Esophagus (tissue), 2 donors: ENCODE results near the gene CHRM2. TPM values are rescaled to one million over a fixed set of nuclear protein-coding genes. Genes with fewer than 3 reads are reported as not detected.

Source experiments
- H3K27ac ChIP-seq, 2 donors: one replicate each; pipeline ENCODE4 v1.5.1; 2013; ENCODE audit warnings: low read depth in 2 of 2, mild to moderate bottlenecking in 2 of 2, inconsistent platforms in 1 of 2, low read length in 1 of 2, moderate library complexity in 1 of 2
- H3K27me3 ChIP-seq, 2 donors: one replicate each; pipeline ENCODE4 v1.6.1; 2013; ENCODE audit warnings: low read length in 2 of 2, control low read depth in 1 of 2, mild to moderate bottlenecking in 1 of 2; ENCODE audit not compliant: insufficient read depth in 2 of 2, control insufficient read depth in 1 of 2
- H3K36me3 ChIP-seq, 2 donors: one replicate each; pipeline ENCODE4 v1.6.1; 2013; ENCODE audit warnings: low read length in 1 of 2; ENCODE audit not compliant: control insufficient read depth in 2 of 2, insufficient read depth in 2 of 2
- H3K4me1 ChIP-seq, 2 donors: one replicate each; pipeline ENCODE4 v1.6.1; 2013; ENCODE audit warnings: low read length in 1 of 2; ENCODE audit not compliant: control insufficient read depth in 2 of 2, insufficient read depth in 2 of 2
- H3K4me3 ChIP-seq, 2 donors: one replicate each; pipeline ENCODE4 v1.5.1; 2013; ENCODE audit warnings: low read length in 2 of 2, mild to moderate bottlenecking in 2 of 2, low read depth in 1 of 2, moderate library complexity in 1 of 2
- H3K9me3 ChIP-seq, 2 donors: one replicate each; pipeline ENCODE4 v1.6.1; 2013; ENCODE audit warnings: mild to moderate bottlenecking in 2 of 2, low read depth in 1 of 2, low read length in 1 of 2, moderate library complexity in 1 of 2; ENCODE audit not compliant: control insufficient read depth in 2 of 2, insufficient read depth in 1 of 2
- WGBS, 2 donors: extraction: QIAGEN DNeasy Blood & Tissue Kit; methylation state at CpG; one replicate each; pipeline ENCODE4 v1.1.7; 2013; 5-methylcytosine and 5-hydroxymethylcytosine counted together
- polyA plus RNA-seq, 2 donors: library from polyadenylated mRNA; stranded (reverse); fragments of 200-250 nt; gene quantifications; one replicate each; pipeline ENCODE4 v1.2.3, GENCODE V29; 2013
- donor health status: healthy with polysubstance abuse.
- donor health status: Bipolar disorder and iron deficiency.

The CHRM2 gene
- polyA plus RNA-seq, 2 donors, result 0.04 to 0.12 TPM

GRCh38 chr7:136869001-136869961 lies 829 bp downstream of the CHRM2 start:
- WGBS, 2 donors, result 4% methylated on average over 62 to 65 of the region's 65 CpGs
- Histone ChIP-seq H3K4me1 (peaks cover 3 to 6% of the 10 kb centered on the region in 2 donors), H3K27me3 (peaks cover 0 to 15% of the 10 kb centered on the region in 2 donors), H3K36me3 (no peaks in the 10 kb centered on the region), H3K27ac (no peak overlapping the region), H3K4me3 (peak overlapping the region in 1 of 2 donors; percentile 0), H3K9me3 (no peaks in the 10 kb centered on the region)

GRCh38 chr7:136869991-136870865 lies 1.8 kb downstream of the CHRM2 start:
- H3K4me3 ChIP-seq, result peak overlapping the region; percentile 2 to 7
- WGBS, 2 donors, result 3 to 5% methylated on average over 54 of the region's 54 CpGs
- H3K4me1 ChIP-seq, result peaks cover 3 to 6% of the 10 kb centered on the region in 2 donors
- H3K27ac ChIP-seq, result no peak overlapping the region
- H3K27me3 ChIP-seq, result peaks cover 0 to 15% of the 10 kb centered on the region in 2 donors
- H3K9me3 ChIP-seq, result no peaks in the 10 kb centered on the region
- no peaks in the 10 kb centered on the region for H3K36me3 ChIP-seq

GRCh38 chr7:136870866-136871487 lies 2.5 kb downstream of the CHRM2 start:
- no peaks in the 10 kb centered on the region for H3K9me3 ChIP-seq
- peak overlapping the region; percentile 7 to 23 for H3K4me3 ChIP-seq
- H3K27me3 ChIP-seq, result peaks cover 0 to 15% of the 10 kb centered on the region in 2 donors
- no peaks in the 10 kb centered on the region for H3K36me3 ChIP-seq
- H3K4me1 ChIP-seq, result peaks cover 3 to 6% of the 10 kb centered on the region in 2 donors
- H3K27ac ChIP-seq, result no peak overlapping the region
- WGBS, 2 donors, result 3 to 4% methylated on average over 41 of the region's 41 CpGs

GRCh38 chr7:136874393-136875032 lies 6.1 kb downstream of the CHRM2 start:
- H3K36me3 ChIP-seq, result no peaks in the 10 kb centered on the region
- H3K27me3 ChIP-seq, result peaks cover 0 to 13% of the 10 kb centered on the region in 2 donors
- H3K27ac ChIP-seq, result no peak overlapping the region
- no peaks in the 10 kb centered on the region for H3K9me3 ChIP-seq
- peaks cover 0 to 6% of the 10 kb centered on the region in 2 donors for H3K4me1 ChIP-seq
- no peak overlapping the region for H3K4me3 ChIP-seq
- 28 to 32% methylated on average over 2 of the region's 2 CpGs for WGBS, 2 donors

GRCh38 chr7:136877509-136877908 lies 9.1 kb downstream of the CHRM2 start:
- Histone ChIP-seq H3K27me3 (no peaks in the 10 kb centered on the region), H3K4me3 (no peak overlapping the region), H3K27ac (no peak overlapping the region), H3K9me3 (no peaks in the 10 kb centered on the region), H3K4me1 (no peaks in the 10 kb centered on the region), H3K36me3 (no peaks in the 10 kb centered on the region)
- 77 to 89% methylated on average over 1 of the region's 1 CpG for WGBS, 2 donors

GRCh38 chr7:136877990-136878389 lies 9.5 kb downstream of the CHRM2 start:
- no peaks in the 10 kb centered on the region for H3K4me1 ChIP-seq
- no peak overlapping the region for H3K27ac ChIP-seq
- H3K27me3 ChIP-seq, result no peaks in the 10 kb centered on the region
- no peaks in the 10 kb centered on the region for H3K9me3 ChIP-seq
- 64 to 67% methylated on average over 2 of the region's 2 CpGs for WGBS, 2 donors
- no peak overlapping the region for H3K4me3 ChIP-seq
- no peaks in the 10 kb centered on the region for H3K36me3 ChIP-seq

GRCh38 chr7:136878878-136879277 lies 10.4 kb downstream of the CHRM2 start:
- Histone ChIP-seq H3K4me3 (no peak overlapping the region), H3K36me3 (no peaks in the 10 kb centered on the region), H3K4me1 (no peaks in the 10 kb centered on the region), H3K27me3 (no peaks in the 10 kb centered on the region), H3K27ac (no peak overlapping the region), H3K9me3 (no peaks in the 10 kb centered on the region)
- WGBS, 2 donors, result 27 to 30% methylated on average over 1 of the region's 1 CpG

- H3K27me3 ChIP-seq, result no peaks in the 10 kb centered on the region
- H3K4me3 ChIP-seq, result no peak overlapping the region
- no peaks in the 10 kb centered on the region for H3K36me3 ChIP-seq
- H3K9me3 ChIP-seq, result no peaks in the 10 kb centered on the region
- WGBS, 2 donors, result 84 to 85% methylated on average over 3 of the region's 3 CpGs
- no peak overlapping the region for H3K27ac ChIP-seq
- H3K4me1 ChIP-seq, result no peaks in the 10 kb centered on the region
These were observed 14.6 kb downstream of the CHRM2 start for GRCh38 chr7:136883046-136883445.

- WGBS, 2 donors, result 21 to 28% methylated on average over 1 of the region's 1 CpG
- no peaks in the 10 kb centered on the region for H3K4me1 ChIP-seq
These were observed 16.0 kb downstream of the CHRM2 start for GRCh38 chr7:136884492-136884891.

More at GRCh38 chr7:136884492-136884891, 16.0 kb downstream of the CHRM2 start:
- Histone ChIP-seq H3K36me3 (no peaks in the 10 kb centered on the region), H3K27ac (no peak overlapping the region), H3K27me3 (no peaks in the 10 kb centered on the region), H3K4me3 (no peak overlapping the region), H3K9me3 (no peaks in the 10 kb centered on the region)
